Thoracic aorta (tissue), 2 donors: ENCODE data around the gene CDC37. TPM values are rescaled to one million over a fixed set of nuclear protein-coding genes. Genes with fewer than 3 reads are reported as not detected.
A peak's percentile ranks its signal among the peaks of the same experiment; 100 is the strongest.

ENCODE experiments used
- ATAC-seq: fragments of 150-250 bp; one replicate; pipeline ENCODE4 v1.8.0; 2017; ENCODE audit warnings: low read depth; ENCODE audit not compliant: insufficient number of reproducible peaks, low FRiP score
- DNase-seq: peaks from one replicate; pipeline ENCODE4 v3.0.0-alpha.2; 2020; ENCODE audit warnings: low spot score
- H3K27ac ChIP-seq, 2 donors: fragments of 200-600 bp; sonication (generic); 1 replicate in 1 of 2; 2 replicates in 1 of 2; pipeline ENCODE4 v1.5.1; 2016; ENCODE audit warnings: mild to moderate bottlenecking in 2 of 2, moderate library complexity in 2 of 2
- H3K27me3 ChIP-seq: fragments of 200-600 bp; sonication (generic); replicated peaks from 2 replicates; pipeline ENCODE4 v1.6.0; 2016; ENCODE audit warnings: mild to moderate bottlenecking; ENCODE audit not compliant: insufficient read depth
- H3K36me3 ChIP-seq: fragments of 200-600 bp; sonication (generic); one replicate; pipeline ENCODE4 v1.5.1; 2016
- H3K4me1 ChIP-seq, 2 donors: fragments of 200-600 bp; sonication (generic); 1 replicate in 1 of 2; 2 replicates in 1 of 2; pipeline versions ENCODE4 v1.5.1 to v1.6.0; 2016; ENCODE audit warnings: low read depth in 2 of 2, mild to moderate bottlenecking in 1 of 2; ENCODE audit not compliant: control insufficient read depth in 1 of 2
- H3K4me3 ChIP-seq: fragments of 200-600 bp; sonication (generic); 2 replicates; pipeline ENCODE4 v1.5.1; 2016; ENCODE audit warnings: mild to moderate bottlenecking
- H3K9me3 ChIP-seq: fragments of 200-600 bp; sonication (generic); 2 replicates; pipeline ENCODE4 v1.5.1; 2016
- total RNA-seq, 2 donors: library from RNA; depleted of rRNA; stranded (reverse); fragments of >200 nt; gene quantifications; one replicate each; pipeline versions ENCODE4 v1.1.0 to v1.2.3, GENCODE V29; 2016
- TF ChIP-seq, protein P1 (sequence below): fragments of 200-600 bp; sonication (generic); IDR thresholded peaks from one replicate; pipeline ENCODE4 v1.5.1; 2019; ENCODE audit warnings: antibody characterized with exemption

Gene CDC37
- total RNA-seq, 2 donors from 2014 or later: 133 to 166 TPM

GRCh38 chr19:10439588-10439987 lies 36.2 kb upstream of the CDC37 start:
- Histone ChIP-seq H3K9me3 (no peaks in the 10 kb centered on the region), H3K36me3 (no peaks in the 10 kb centered on the region), H3K27me3 (no peaks in the 10 kb centered on the region), H3K4me3 (no peak overlapping the region), H3K27ac (no peak overlapping the region), H3K4me1 (no peaks in the 10 kb centered on the region)
- TF ChIP-seq, protein P1, sequence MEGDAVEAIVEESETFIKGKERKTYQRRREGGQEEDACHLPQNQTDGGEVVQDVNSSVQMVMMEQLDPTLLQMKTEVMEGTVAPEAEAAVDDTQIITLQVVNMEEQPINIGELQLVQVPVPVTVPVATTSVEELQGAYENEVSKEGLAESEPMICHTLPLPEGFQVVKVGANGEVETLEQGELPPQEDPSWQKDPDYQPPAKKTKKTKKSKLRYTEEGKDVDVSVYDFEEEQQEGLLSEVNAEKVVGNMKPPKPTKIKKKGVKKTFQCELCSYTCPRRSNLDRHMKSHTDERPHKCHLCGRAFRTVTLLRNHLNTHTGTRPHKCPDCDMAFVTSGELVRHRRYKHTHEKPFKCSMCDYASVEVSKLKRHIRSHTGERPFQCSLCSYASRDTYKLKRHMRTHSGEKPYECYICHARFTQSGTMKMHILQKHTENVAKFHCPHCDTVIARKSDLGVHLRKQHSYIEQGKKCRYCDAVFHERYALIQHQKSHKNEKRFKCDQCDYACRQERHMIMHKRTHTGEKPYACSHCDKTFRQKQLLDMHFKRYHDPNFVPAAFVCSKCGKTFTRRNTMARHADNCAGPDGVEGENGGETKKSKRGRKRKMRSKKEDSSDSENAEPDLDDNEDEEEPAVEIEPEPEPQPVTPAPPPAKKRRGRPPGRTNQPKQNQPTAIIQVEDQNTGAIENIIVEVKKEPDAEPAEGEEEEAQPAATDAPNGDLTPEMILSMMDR: no peak
- ATAC-seq: no peak
- no peak for DNase-seq

- Histone ChIP-seq H3K4me1 (peaks cover 10 to 19% of the 10 kb centered on the region in 2 donors), H3K4me3 (peak overlapping the region; percentile 84), H3K9me3 (no peaks in the 10 kb centered on the region), H3K36me3 (no peaks in the 10 kb centered on the region), H3K27ac (no peak overlapping the region), H3K27me3 (no peaks in the 10 kb centered on the region)
- ATAC-seq: no peak
- no peak for DNase-seq
- TF ChIP-seq, protein P1: no peak
These were observed 29.8 kb upstream of the CDC37 start for GRCh38 chr19:10433131-10433536.

- TF ChIP-seq, protein P1: no peak
- DNase-seq: no peak
- H3K27me3 ChIP-seq: no peaks in the 10 kb centered on the region
- H3K36me3 ChIP-seq: no peaks in the 10 kb centered on the region
- H3K4me1 ChIP-seq: peaks cover 10 to 19% of the 10 kb centered on the region in 2 donors
- no peak overlapping the region for H3K27ac ChIP-seq
- H3K9me3 ChIP-seq: no peaks in the 10 kb centered on the region
- peak overlapping the region; percentile 84 for H3K4me3 ChIP-seq
- no peak for ATAC-seq
These were observed 29.4 kb upstream of the CDC37 start for GRCh38 chr19:10432736-10433130.

DNA sequence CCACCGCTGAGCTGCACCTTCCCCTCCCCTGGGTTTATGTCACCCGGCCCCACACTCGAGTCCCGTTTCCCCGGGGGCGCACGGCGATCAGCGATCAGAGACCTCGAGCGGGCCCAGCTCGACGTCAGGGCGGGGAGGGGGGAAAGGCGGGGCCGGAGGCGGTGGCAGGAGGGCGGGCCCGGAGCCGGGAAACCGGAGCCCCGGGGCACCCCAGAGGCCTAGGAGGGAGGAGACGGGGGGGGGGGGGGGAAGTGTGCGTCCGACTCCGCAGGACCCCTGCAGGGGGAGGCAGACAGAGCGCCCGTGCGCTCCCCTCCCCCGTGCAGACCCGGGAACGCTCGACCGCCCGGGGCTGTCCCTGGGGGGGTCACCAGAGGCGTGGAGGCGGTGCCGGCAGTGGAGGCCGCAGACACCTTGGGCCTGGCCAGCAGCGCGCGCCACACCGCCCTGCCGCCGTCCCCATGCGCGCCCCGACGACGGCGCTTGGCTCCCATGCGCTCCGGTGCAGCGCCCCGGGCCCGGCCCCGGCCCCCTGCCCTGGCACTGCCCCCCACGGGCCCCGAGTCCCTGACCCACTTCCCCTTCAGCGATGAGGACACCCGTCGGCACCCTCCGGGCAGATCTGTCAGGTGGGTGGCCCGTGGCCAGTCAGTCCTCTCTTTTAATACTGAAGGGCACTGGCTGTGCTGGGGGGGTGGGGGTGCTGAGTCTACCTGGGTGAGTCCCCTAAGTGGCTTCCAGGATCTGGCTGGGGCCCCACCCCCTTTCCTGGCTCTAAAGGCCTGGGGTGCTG lies 28.8 kb upstream of the CDC37 start:
- Histone ChIP-seq H3K4me1 (peaks cover 10 to 19% of the 10 kb centered on the region in 2 donors), H3K9me3 (no peaks in the 10 kb centered on the region), H3K4me3 (peak overlapping the region; percentile 84), H3K36me3 (no peaks in the 10 kb centered on the region), H3K27me3 (no peaks in the 10 kb centered on the region), H3K27ac (no peak overlapping the region)
- ATAC-seq: no peak
- no peak for DNase-seq
- TF ChIP-seq, protein P1: no peak

DNA sequence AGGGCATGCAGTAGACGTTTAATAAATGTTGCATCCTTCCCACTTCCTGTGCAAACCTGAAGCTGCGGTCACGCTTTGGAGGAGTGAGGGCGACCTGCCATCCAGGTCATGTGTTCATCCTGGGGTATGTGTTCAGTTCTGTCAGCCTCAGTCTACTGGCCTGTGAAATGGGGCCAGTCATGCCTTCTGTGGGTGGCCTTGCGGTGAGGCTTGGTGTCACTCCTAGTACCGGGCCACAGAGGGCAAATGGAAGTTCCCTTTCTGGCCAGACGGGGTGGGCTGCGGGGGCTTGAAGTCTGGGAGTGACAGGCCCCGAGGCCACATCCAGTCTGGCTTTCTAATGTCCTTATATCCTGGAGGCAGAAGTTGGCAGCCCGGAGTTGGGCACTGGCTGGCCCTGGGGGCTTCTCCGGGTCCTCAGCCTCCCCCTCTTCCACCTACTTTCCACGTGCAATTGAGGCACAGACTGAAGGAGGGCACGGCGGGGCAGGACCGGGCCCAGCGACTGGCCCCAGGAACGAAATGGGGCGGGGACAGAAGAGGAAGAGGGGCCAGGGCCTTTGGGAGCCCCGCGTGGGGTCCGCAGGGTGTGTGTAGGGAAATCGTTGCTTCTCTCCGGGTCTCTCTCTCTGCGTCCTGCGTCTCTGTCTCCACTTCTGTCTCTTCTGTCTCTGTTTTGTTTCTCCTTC lies 28.1 kb upstream of the CDC37 start:
- Histone ChIP-seq H3K9me3 (no peaks in the 10 kb centered on the region), H3K4me3 (peak overlapping the region; percentile 84), H3K4me1 (peaks cover 10 to 19% of the 10 kb centered on the region in 2 donors), H3K36me3 (no peaks in the 10 kb centered on the region), H3K27me3 (no peaks in the 10 kb centered on the region), H3K27ac (peak overlapping the region in 1 of 2 donors; percentile 23)
- ATAC-seq (no peak), DNase-seq (no peak)
- TF ChIP-seq, protein P1: no peak
